H1 (cell line): ENCODE results near the gene UCP2. TPM values are rescaled to one million over a fixed set of nuclear protein-coding genes. Genes with fewer than 3 reads are reported as not detected.
"Not testable (repeated sequence)": the region's sequence is repeated elsewhere in the genome, so short reads cannot be mapped to it uniquely, and the experiment has no call there.

Experiments
- CTCF ChIA-PET: fragments of 300-600 bp; sonication (Branson Sonifier 250); formaldehyde crosslinking; loops from one replicate; lab custom pipeline; 2021; ENCODE audit not compliant: partially characterized antibody; lab: Charles Lee
- POLR2A ChIA-PET: fragments of 300-600 bp; sonication (Branson Sonifier 250); formaldehyde crosslinking; loops from one replicate; lab custom pipeline; 2021; ENCODE audit warnings: inconsistent platforms; ENCODE audit not compliant: partially characterized antibody; lab: Charles Lee
- DNase-seq, 2 experiments: peaks; one replicate each; pipeline versions ENCODE4 v3.0.0 to v3.0.0-alpha.2; 2010 to 2022; ENCODE audit warnings: low spot score in 2 of 2, low read depth in 1 of 2, mixed read lengths in 1 of 2
- FAIRE-seq: peaks from 2 replicates; lab custom pipeline; 2011; peaks lifted over from hg19 to GRCh38; lab: Jason Lieb, UNC
- H2AFZ ChIP-seq: 2 replicates; pipeline ENCODE4 v1.8.1; 2012; ENCODE audit warnings: low read length, inconsistent platforms
- H2AK5ac ChIP-seq: 2 replicates; pipeline ENCODE4 v1.6.1; 2013; ENCODE audit warnings: low read depth, low read length
- H2BK120ac ChIP-seq: replicated peaks from 2 replicates; pipeline ENCODE3; 2013; ENCODE audit warnings: low read depth, low read length, inconsistent platforms
- H2BK12ac ChIP-seq: 2 replicates; pipeline ENCODE4 v1.6.1; 2013; ENCODE audit warnings: low read depth, low read length
- H2BK15ac ChIP-seq: 2 replicates; pipeline ENCODE4 v1.6.1; 2013; ENCODE audit warnings: low read length
- H2BK20ac ChIP-seq: 2 replicates; pipeline ENCODE4 v1.6.1; 2013; ENCODE audit warnings: low read length
- H2BK5ac ChIP-seq: 2 replicates; pipeline ENCODE4 v1.6.1; 2013; ENCODE audit warnings: low read depth, low read length
- H3K14ac ChIP-seq: 2 replicates; pipeline ENCODE4 v1.6.1; 2013; ENCODE audit warnings: inconsistent platforms; ENCODE audit not compliant: insufficient read length
- H3K18ac ChIP-seq: 2 replicates; pipeline ENCODE4 v1.6.1; 2013; ENCODE audit warnings: low read length; ENCODE audit errors: extremely low read depth
- H3K23ac ChIP-seq: 2 replicates; pipeline ENCODE4 v1.6.1; 2013; ENCODE audit warnings: inconsistent platforms; ENCODE audit not compliant: insufficient read length
- H3K23me2 ChIP-seq: 2 replicates; pipeline ENCODE4 v1.6.1; 2013; ENCODE audit warnings: low read depth, low read length
- H3K27ac ChIP-seq: 2 replicates; pipeline ENCODE4 v1.6.1; 2011; ENCODE audit warnings: low read depth, low read length, inconsistent platforms
- H3K27me3 ChIP-seq, 4 experiments: replicated peaks in 1 of 4; 1 replicate in 1 of 4; 2 replicates in 3 of 4; pipeline versions ENCODE4 v1.6.1 to v1.8.1; 2011 to 2013; ENCODE audit warnings: low read length in 3 of 4, mild to moderate bottlenecking in 3 of 4, inconsistent platforms in 2 of 4, mixed read lengths in 2 of 4, moderate library complexity in 1 of 4; ENCODE audit not compliant: control insufficient read depth in 3 of 4, insufficient read depth in 3 of 4; ENCODE audit errors: extremely low read depth in 1 of 4
- H3K36me3 ChIP-seq, 4 experiments: 2 replicates each; pipeline versions ENCODE4 v1.6.1 to v1.8.1; 2011 to 2013; ENCODE audit warnings: mild to moderate bottlenecking in 4 of 4, low read length in 3 of 4, moderate library complexity in 2 of 4, control low read depth in 1 of 4, inconsistent platforms in 1 of 4; ENCODE audit not compliant: insufficient read depth in 4 of 4, control insufficient read depth in 2 of 4
- H3K4ac ChIP-seq: replicated peaks from 2 replicates; pipeline ENCODE3; 2013; ENCODE audit warnings: low read length, low read depth, mixed read lengths, inconsistent platforms; ENCODE audit not compliant: insufficient read length
- H3K4me1 ChIP-seq, 4 experiments: replicated peaks in 1 of 4; 1 replicate in 1 of 4; 2 replicates in 3 of 4; pipeline versions ENCODE4 v1.6.1 to v1.8.1; 2011 to 2013; ENCODE audit warnings: low read length in 3 of 4, inconsistent platforms in 2 of 4, mixed read lengths in 1 of 4; ENCODE audit not compliant: insufficient read depth in 4 of 4, control insufficient read depth in 3 of 4
- H3K4me2 ChIP-seq, 2 experiments: 2 replicates each; pipeline versions ENCODE4 v1.6.1 to v1.8.1; 2011 to 2013; ENCODE audit warnings: low read depth in 2 of 2, low read length in 2 of 2, control low read depth in 1 of 2, inconsistent platforms in 1 of 2, mild to moderate bottlenecking in 1 of 2; ENCODE audit not compliant: insufficient read depth in 1 of 2
- H3K4me3 ChIP-seq, 4 experiments: fragments of 200-600, 300-600 bp in 1 of 4; sonication (generic), shearing (Covaris generic), sonication (Bioruptor Twin) in 1 of 4; 2 replicates each; pipeline versions ENCODE4 v1.5.1 to v1.8.1; 2011 to 2016; ENCODE audit warnings: low read length in 4 of 4, low read depth in 3 of 4, control low read depth in 2 of 4, inconsistent platforms in 2 of 4, mild to moderate bottlenecking in 2 of 4, mixed read lengths in 1 of 4, moderate library complexity in 1 of 4; ENCODE audit not compliant: insufficient read depth in 2 of 4; ENCODE audit errors: extremely low read depth in 1 of 4
- H3K56ac ChIP-seq: replicated peaks from 2 replicates; pipeline ENCODE3; 2013; ENCODE audit warnings: low read depth, mild to moderate bottlenecking, mixed read lengths, low read length, inconsistent platforms; ENCODE audit not compliant: insufficient read length
- H3K79me1 ChIP-seq: 2 replicates; pipeline ENCODE4 v1.6.1; 2013; ENCODE audit warnings: low read depth, low read length, control low read depth
- H3K79me2 ChIP-seq, 2 experiments: 2 replicates each; pipeline versions ENCODE4 v1.6.1 to v1.8.1; 2012 to 2013; ENCODE audit warnings: low read length in 2 of 2, mild to moderate bottlenecking in 2 of 2, inconsistent platforms in 1 of 2; ENCODE audit not compliant: insufficient read depth in 2 of 2, control insufficient read depth in 1 of 2
- H3K9ac ChIP-seq, 4 experiments: replicated peaks in 1 of 4; 1 replicate in 1 of 4; 2 replicates in 3 of 4; pipeline versions ENCODE4 v1.6.1 to v1.8.1; 2011 to 2013; ENCODE audit warnings: low read depth in 3 of 4, low read length in 3 of 4, control low read depth in 2 of 4, mild to moderate bottlenecking in 2 of 4, moderate library complexity in 2 of 4, inconsistent platforms in 1 of 4; ENCODE audit errors: extremely low read depth in 1 of 4
- H3K9me3 ChIP-seq, 2 experiments: 2 replicates each; pipeline versions ENCODE4 v1.6.1 to v1.8.1; 2012 to 2013; ENCODE audit warnings: mild to moderate bottlenecking in 2 of 2, moderate library complexity in 2 of 2, control low read depth in 1 of 2, inconsistent platforms in 1 of 2, low read depth in 1 of 2, low read length in 1 of 2, mixed read lengths in 1 of 2; ENCODE audit not compliant: insufficient read depth in 2 of 2
- H4K20me1 ChIP-seq, 2 experiments: replicated peaks in 1 of 2; 2 replicates each; pipeline versions ENCODE3 to v1.8.1; 2011 to 2013; ENCODE audit warnings: inconsistent platforms in 2 of 2, low read length in 2 of 2, mild to moderate bottlenecking in 1 of 2; ENCODE audit not compliant: insufficient read depth in 2 of 2, control insufficient read depth in 1 of 2
- H4K5ac ChIP-seq: 2 replicates; pipeline ENCODE4 v1.6.1; 2013; ENCODE audit warnings: low read length, low read depth, mixed read lengths, inconsistent platforms; ENCODE audit not compliant: insufficient read length
- H4K8ac ChIP-seq: 2 replicates; pipeline ENCODE4 v1.8.0; 2013; ENCODE audit warnings: mild to moderate bottlenecking, moderate library complexity, low read length, inconsistent platforms; ENCODE audit not compliant: insufficient read depth; ENCODE audit errors: extremely low read depth
- H4K91ac ChIP-seq: replicated peaks from 2 replicates; pipeline ENCODE3; 2013; ENCODE audit warnings: low read length, mixed read lengths, inconsistent platforms; ENCODE audit not compliant: insufficient read length
- WGBS, 2 experiments: shearing (Covaris generic) in 1 of 2; methylation state at CpG; one replicate each; pipeline versions ENCODE4 v1.1.6 to v1.1.7; 2013 to 2015; ENCODE audit warnings: low lambda C conversion rate in 2 of 2, mixed read lengths in 2 of 2, inconsistent platforms in 1 of 2, low coverage in 1 of 2, missing lambda C conversion rate in 1 of 2; ENCODE audit not compliant: insufficient replicate concordance in 2 of 2, insufficient coverage in 1 of 2, insufficient read length in 1 of 2; ENCODE audit errors: extremely low coverage in 1 of 2, missing lambda C conversion rate in 1 of 2; 5-methylcytosine and 5-hydroxymethylcytosine counted together
- polyA plus RNA-seq, 7 experiments: library from polyadenylated mRNA; depleted of rRNA in 3 of 7; stranded (reverse) in 5 of 7; unstranded in 2 of 7; fragments of >200 nt in 5 of 7; fragments of 200-250 nt in 2 of 7; gene quantifications; 1 replicate in 5 of 7; 2 replicates in 1 of 7; 4 replicates in 1 of 7; pipeline versions ENCODE4 v1.2.1 to v1.2.3, GENCODE V29; 2011 to 2013; ENCODE audit warnings: missing spikeins in 2 of 7, mixed read lengths in 2 of 7
- total RNA-seq: library from RNA; stranded (reverse); fragmentation: NEBNext Ultra II Directional; extraction: Animal tissue kit (Norgen Biotek cat#: 25700); gene quantifications from 2 replicates; pipeline ENCODE4 v1.2.1, GENCODE V29; 2021

UCP2 gene
- total and polyA plus RNA-seq, 2 of the 8 experiments (the other 6 are each of a cell fraction or from before 2014, with no cell fraction given): 46.2 to 55.2 TPM

GRCh38 chr11:73936047-73936446, 46.6 kb downstream of the UCP2 start:
- H2AFZ ChIP-seq, DNase-seq, H2BK120ac ChIP-seq, CTCF ChIA-PET, H3K79me1 ChIP-seq, H3K18ac ChIP-seq, H3K4me1 ChIP-seq, FAIRE-seq, H3K27ac ChIP-seq, H3K23ac ChIP-seq, H4K91ac ChIP-seq, H4K5ac ChIP-seq, H3K27me3 ChIP-seq, H3K4me3 ChIP-seq, H2BK15ac ChIP-seq, H2BK5ac ChIP-seq, H2BK20ac ChIP-seq, H3K4ac ChIP-seq, H3K23me2 ChIP-seq, H3K79me2 ChIP-seq, H4K20me1 ChIP-seq, H3K9ac ChIP-seq, POLR2A ChIA-PET, H3K14ac ChIP-seq, H4K8ac ChIP-seq, H3K36me3 ChIP-seq, H2AK5ac ChIP-seq, H3K4me2 ChIP-seq, H3K56ac ChIP-seq, H2BK12ac ChIP-seq: not testable (repeated sequence)
- H3K9me3 ChIP-seq: peaks cover 17 to 35% of the 10 kb centered on the region in 2 experiments; a peak in 3 of 4 replicates
- WGBS, 2 experiments: 100% methylated on average over 6 of the region's 25 CpGs; no CpG with 5 or more reads in 1 of the 2 experiments
